Muscle of leg (tissue), 11 donors: ENCODE data around the gene THSD4. TPM values are rescaled to one million over a fixed set of nuclear protein-coding genes. Genes with fewer than 3 reads are reported as not detected.

Experiments
- DNase-seq: peaks from one replicate; pipeline ENCODE4 v3.0.0; 2013
- H3K27ac ChIP-seq: one replicate; pipeline ENCODE4 v1.5.1; 2013; ENCODE audit warnings: mild to moderate bottlenecking, low read length, control low read depth
- H3K27me3 ChIP-seq: one replicate; pipeline ENCODE4 v1.6.1; 2013; ENCODE audit warnings: low read length; ENCODE audit not compliant: control insufficient read depth, insufficient read depth
- H3K36me3 ChIP-seq: one replicate; pipeline ENCODE4 v1.6.1; 2013; ENCODE audit warnings: low read length; ENCODE audit not compliant: control insufficient read depth, insufficient read depth
- H3K4me1 ChIP-seq: one replicate; pipeline ENCODE4 v1.6.1; 2013; ENCODE audit warnings: low read length; ENCODE audit not compliant: control insufficient read depth, insufficient read depth
- H3K4me3 ChIP-seq: one replicate; pipeline ENCODE4 v1.5.1; 2013; ENCODE audit warnings: low read length, control low read depth
- H3K9me3 ChIP-seq: replicated peaks from 2 replicates; pipeline ENCODE4 v1.6.1; 2013; ENCODE audit warnings: low read depth, low read length; ENCODE audit not compliant: control insufficient read depth
- WGBS: methylation state at CpG from one replicate; pipeline ENCODE4 v1.1.5; 2013; ENCODE audit warnings: missing lambda C conversion rate; ENCODE audit not compliant: insufficient coverage; 5-methylcytosine and 5-hydroxymethylcytosine counted together
- polyA plus RNA-seq, 8 donors: library from polyadenylated mRNA; unstranded; fragments of 120-200 nt; gene quantifications; one replicate each; pipeline versions ENCODE4 v1.2.1 to v1.2.3, GENCODE V29; 2013; ENCODE audit warnings: inconsistent platforms in 1 of 8, low replicate concordance in 1 of 8; ENCODE audit not compliant: insufficient read length in 8 of 8, insufficient read depth in 1 of 8
- total RNA-seq: library from RNA; stranded (reverse); fragments of 120-200 nt; gene quantifications from one replicate; pipeline ENCODE4 v1.2.4, GENCODE V29; 2013

Gene THSD4
- total and polyA plus RNA-seq, 9 donors, result 17.6 to 33.8 (median 25.5) TPM

GRCh38 chr15:71131601-71132362 is 16.5 kb downstream of the THSD4 start:
- no CpG with 5 or more reads among the region's 5 CpGs for WGBS
- H3K4me1 ChIP-seq, result peaks cover 19% of the 10 kb centered on the region
- H3K27ac ChIP-seq, result no peak overlapping the region

GRCh38 chr15:71133747-71134472 is 18.6 kb downstream of the THSD4 start:
- no peaks in the 10 kb centered on the region for H3K9me3 ChIP-seq
- 37% methylated on average over 6 of the region's 12 CpGs for WGBS
- peaks cover 23% of the 10 kb centered on the region for H3K4me1 ChIP-seq
- no peaks in the 10 kb centered on the region for H3K27me3 ChIP-seq
- peak overlapping the region; percentile 29 for H3K27ac ChIP-seq
- H3K36me3 ChIP-seq, result no peaks in the 10 kb centered on the region
- peak; percentile 28 for DNase-seq
- H3K4me3 ChIP-seq, result no peak overlapping the region

More at GRCh38 chr15:71131601-71132362, 16.5 kb downstream of the THSD4 start:
- no peak overlapping the region for H3K4me3 ChIP-seq
- no peaks in the 10 kb centered on the region for H3K36me3 ChIP-seq
- peaks cover 4% of the 10 kb centered on the region for H3K9me3 ChIP-seq
- no peaks in the 10 kb centered on the region for H3K27me3 ChIP-seq
- DNase-seq, result no peak

GRCh38 chr15:71136159-71136783 is 21.0 kb downstream of the THSD4 start:
- H3K27me3 ChIP-seq, result no peaks in the 10 kb centered on the region
- H3K36me3 ChIP-seq, result no peaks in the 10 kb centered on the region
- peak; percentile 51 for DNase-seq
- no peak overlapping the region for H3K27ac ChIP-seq
- no peaks in the 10 kb centered on the region for H3K9me3 ChIP-seq
- H3K4me1 ChIP-seq, result peaks cover 26% of the 10 kb centered on the region
- H3K4me3 ChIP-seq, result no peak overlapping the region
- 78% methylated on average over 7 of the region's 13 CpGs for WGBS

- Histone ChIP-seq H3K4me1 (peaks cover 26% of the 10 kb centered on the region), H3K9me3 (no peaks in the 10 kb centered on the region), H3K36me3 (no peaks in the 10 kb centered on the region), H3K27ac (no peak overlapping the region), H3K4me3 (no peak overlapping the region), H3K27me3 (no peaks in the 10 kb centered on the region)
- DNase-seq, result no peak
- WGBS, result 76% methylated on average over 6 of the region's 11 CpGs
Measured at GRCh38 chr15:71136793-71137518, 21.7 kb downstream of the THSD4 start.

- peaks cover 19% of the 10 kb centered on the region for H3K4me1 ChIP-seq
- H3K27ac ChIP-seq, result no peak overlapping the region
Measured at GRCh38 chr15:71138473-71138872, 23.2 kb downstream of the THSD4 start.

GRCh38 chr15:71139241-71139640 is 24.0 kb downstream of the THSD4 start:
- no peaks in the 10 kb centered on the region for H3K9me3 ChIP-seq
- H3K27ac ChIP-seq, result no peak overlapping the region
- H3K4me3 ChIP-seq, result no peak overlapping the region
- no peaks in the 10 kb centered on the region for H3K27me3 ChIP-seq
- peaks cover 18% of the 10 kb centered on the region for H3K4me1 ChIP-seq
- no CpG with 5 or more reads among the region's 1 CpG for WGBS
- no peak for DNase-seq
- no peaks in the 10 kb centered on the region for H3K36me3 ChIP-seq

More at GRCh38 chr15:71138473-71138872, 23.2 kb downstream of the THSD4 start:
- H3K36me3 ChIP-seq, result no peaks in the 10 kb centered on the region
- H3K27me3 ChIP-seq, result no peaks in the 10 kb centered on the region
- H3K4me3 ChIP-seq, result no peak overlapping the region
- no CpG with 5 or more reads among the region's 2 CpGs for WGBS
- H3K9me3 ChIP-seq, result no peaks in the 10 kb centered on the region
- DNase-seq, result no peak

- no peaks in the 10 kb centered on the region for H3K9me3 ChIP-seq
- H3K27ac ChIP-seq, result no peak overlapping the region
- no peaks in the 10 kb centered on the region for H3K27me3 ChIP-seq
- peaks cover 18% of the 10 kb centered on the region for H3K4me1 ChIP-seq
- 100% methylated on average over 3 of the region's 5 CpGs for WGBS
- H3K36me3 ChIP-seq, result no peaks in the 10 kb centered on the region
- DNase-seq, result no peak
- H3K4me3 ChIP-seq, result no peak overlapping the region
Measured at GRCh38 chr15:71141572-71141971, 26.3 kb downstream of the THSD4 start.

- H3K4me1 ChIP-seq, result peaks cover 13% of the 10 kb centered on the region
- no peaks in the 10 kb centered on the region for H3K27me3 ChIP-seq
Measured at GRCh38 chr15:71142780-71143179, 27.5 kb downstream of the THSD4 start.

GRCh38 chr15:71143373-71144310 is 28.4 kb downstream of the THSD4 start:
- no peak overlapping the region for H3K4me3 ChIP-seq
- no peaks in the 10 kb centered on the region for H3K9me3 ChIP-seq
- no peak overlapping the region for H3K27ac ChIP-seq
- H3K4me1 ChIP-seq, result peaks cover 13% of the 10 kb centered on the region
- 67% methylated on average over 5 of the region's 10 CpGs for WGBS
- no peaks in the 10 kb centered on the region for H3K36me3 ChIP-seq
- peak; percentile 65 for DNase-seq
- no peaks in the 10 kb centered on the region for H3K27me3 ChIP-seq

More at GRCh38 chr15:71142780-71143179, 27.5 kb downstream of the THSD4 start:
- DNase-seq, result no peak
- no peaks in the 10 kb centered on the region for H3K9me3 ChIP-seq
- WGBS, result no CpG with 5 or more reads among the region's 3 CpGs
- H3K36me3 ChIP-seq, result no peaks in the 10 kb centered on the region
- no peak overlapping the region for H3K27ac ChIP-seq
- no peak overlapping the region for H3K4me3 ChIP-seq
